Hepatic stellate cell (primary cell): ENCODE results near the gene ABCA2.
"Not testable (repeated sequence)": the region's sequence is repeated elsewhere in the genome, so short reads cannot be mapped to it uniquely, and the experiment has no call there.

Experiments used
- DNase-seq: peaks from one replicate; pipeline ENCODE4 v3.0.0; 2011; ENCODE audit warnings: low spot score

The ABCA2 gene

DNA sequence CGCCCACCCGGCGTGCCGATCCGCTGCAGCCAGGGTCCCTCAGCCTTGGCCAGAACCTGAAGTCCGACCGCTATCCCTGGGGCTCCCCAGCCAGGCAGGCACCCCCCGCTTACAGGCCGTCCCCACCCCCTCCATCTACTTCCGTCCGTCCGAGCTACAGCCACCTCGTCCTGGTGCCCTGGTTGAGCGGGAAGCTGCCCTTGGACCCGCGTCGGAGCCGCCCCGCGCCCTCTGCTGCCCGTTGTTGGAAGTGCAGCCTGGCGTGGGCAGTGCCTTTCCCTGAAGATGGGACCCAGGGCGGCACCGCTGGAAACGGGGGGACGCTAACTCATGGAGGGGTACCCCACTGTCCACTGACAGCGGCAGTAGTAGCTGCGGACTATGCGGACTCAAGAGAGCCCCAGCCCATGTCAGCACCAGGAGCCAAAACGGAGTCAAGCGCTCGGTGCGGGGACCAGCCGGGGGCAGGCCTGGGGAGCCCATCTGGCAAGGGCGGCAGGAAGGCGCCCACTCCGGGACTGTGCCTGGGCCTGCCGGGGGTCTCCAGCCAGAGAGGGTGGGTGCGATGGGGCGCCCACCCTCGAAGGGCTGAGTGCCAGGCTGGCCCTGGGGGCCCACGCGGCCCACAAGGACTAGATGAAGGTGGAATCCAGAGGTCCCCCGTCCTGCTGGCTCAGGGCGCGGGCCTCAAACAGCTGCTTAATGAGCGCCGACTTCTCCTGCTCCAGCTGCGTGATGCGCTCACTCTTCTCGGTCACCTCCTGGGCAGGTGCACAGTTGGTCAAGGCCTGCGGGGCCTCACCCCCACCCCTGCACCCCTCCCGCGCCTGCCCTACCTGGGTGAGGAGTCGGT lies 36.2 kb upstream of the ABCA2 start:
- peak; percentile 68 for DNase-seq

DNA sequence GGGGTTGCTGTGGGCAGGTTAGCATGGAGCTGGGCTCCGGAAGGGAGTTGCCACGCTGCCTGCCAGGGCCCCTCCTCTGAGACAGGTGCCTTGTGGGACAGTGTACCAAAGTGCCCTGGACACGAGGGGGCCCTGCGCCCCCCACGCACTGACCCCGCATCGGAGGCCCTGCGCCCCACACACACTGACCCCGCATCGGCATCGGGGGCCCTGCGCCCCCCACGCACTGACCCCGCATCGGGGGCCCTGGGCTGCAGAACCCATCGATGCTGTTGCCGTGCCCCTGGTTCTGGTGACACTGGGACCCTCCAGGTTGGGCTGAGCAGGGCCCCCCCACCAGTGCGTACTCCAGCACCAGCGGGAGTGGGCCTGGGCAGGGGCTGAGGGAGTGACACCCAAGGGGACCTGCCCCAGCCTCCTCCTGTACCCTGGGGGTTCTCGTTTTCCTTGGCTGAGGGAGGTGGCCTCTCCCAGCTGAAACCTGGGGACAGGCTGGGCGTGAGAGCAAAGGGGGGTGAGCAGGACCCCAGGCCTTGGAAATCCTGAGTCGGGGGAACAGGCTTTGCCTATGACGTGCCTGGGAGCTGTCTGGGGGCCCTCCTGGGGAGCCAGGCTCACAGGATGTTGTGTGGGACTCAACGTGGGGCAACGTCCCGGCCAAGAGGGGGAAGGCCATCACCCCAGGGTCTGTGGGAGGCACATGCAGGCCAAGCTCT lies 35.4 kb upstream of the ABCA2 start:
- no peak for DNase-seq

DNA sequence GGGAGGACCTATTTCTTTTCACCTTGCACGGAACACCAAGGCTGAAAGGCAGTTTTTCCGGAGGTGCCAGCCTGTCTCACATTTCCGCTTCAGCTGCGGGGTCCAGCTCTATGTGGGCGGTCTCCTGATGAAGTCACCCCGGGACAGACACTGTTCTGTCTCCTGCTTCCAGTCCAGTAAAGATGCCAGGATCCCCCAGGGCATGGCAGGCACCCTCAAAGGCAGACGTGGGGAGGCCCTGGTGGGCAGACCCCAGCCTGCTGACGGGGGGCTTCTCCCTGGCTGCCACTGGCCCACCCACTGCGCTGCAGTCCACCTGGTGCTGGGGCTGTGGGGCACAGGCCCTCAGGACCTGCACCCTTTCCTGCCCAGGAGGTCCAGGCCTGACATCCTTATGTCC lies 34.8 kb upstream of the ABCA2 start:
- DNase-seq, result not testable (repeated sequence)

DNA sequence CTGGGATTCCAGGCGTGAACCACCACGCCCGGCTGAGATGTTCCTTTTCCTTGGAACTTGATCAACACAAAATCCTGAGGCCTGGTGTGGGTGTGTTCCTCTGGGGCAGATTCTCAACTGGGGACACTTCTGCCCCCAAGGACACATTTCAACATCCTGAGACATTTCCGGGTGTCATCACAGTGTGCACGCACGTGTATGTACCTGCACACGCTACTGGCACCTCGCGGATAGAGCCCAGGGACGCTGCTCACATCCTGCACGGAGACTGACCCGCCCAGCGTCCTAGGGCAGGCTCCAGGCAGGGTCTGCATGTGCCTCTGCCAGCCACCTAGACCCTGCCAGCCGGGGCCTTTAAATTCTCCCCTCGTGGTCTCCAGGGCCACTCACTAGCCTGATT lies 34.3 kb upstream of the ABCA2 start:
- DNase-seq, result no peak

DNA sequence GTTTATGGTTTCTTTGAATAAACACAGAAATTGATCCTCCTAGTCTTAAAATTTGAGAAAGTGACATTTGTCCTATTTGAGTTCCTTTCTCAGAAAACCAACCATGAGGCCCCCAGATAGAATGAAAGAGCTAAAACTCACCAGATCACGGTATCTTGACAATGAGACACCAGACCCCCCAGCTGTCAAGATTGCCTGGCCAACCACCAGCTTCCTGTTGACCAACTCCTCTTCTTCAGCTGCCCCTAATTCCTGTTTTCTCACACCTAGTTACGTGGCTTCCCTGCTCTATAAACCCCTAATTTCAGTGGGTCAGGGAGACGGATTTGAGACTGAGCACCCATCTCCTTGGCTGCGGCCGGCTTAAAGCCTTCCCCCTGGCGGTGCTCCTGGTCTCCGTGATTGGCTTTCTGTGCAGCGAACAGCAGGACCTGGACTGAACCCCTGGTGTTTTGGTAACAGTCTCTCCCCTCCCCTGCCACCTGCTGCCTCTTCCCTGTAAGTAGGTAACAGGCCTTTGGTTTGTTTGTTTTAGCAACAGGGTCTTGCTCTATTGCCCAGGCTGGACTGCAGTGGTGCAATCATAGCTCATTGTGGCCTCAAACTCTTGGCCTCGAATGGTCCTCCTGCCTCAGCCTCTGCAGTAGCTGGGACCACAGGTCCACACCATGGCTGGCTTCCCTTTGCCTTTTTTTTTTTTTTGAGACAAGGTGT lies 30.6 kb upstream of the ABCA2 start:
- no peak for DNase-seq

DNA sequence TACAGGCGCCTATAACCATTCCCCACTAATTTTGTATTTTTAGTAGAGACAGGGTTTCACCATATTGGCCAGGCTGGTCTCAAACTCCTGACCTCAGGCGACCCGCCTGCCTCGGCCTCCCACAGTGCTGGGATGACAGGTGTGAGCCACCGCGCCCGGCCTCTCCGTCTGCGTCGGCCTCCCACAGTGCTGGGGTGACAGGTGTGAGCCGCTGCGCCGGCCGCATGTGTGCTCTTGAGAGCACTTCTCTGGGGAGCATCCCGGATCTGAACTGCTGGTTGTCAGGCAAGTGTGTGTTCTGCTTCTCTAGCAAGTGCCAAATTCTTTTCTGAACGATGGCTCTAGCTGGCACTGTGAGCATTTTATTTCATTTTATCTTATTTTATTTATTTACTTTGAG lies 29.5 kb upstream of the ABCA2 start:
- DNase-seq, result no peak

DNA sequence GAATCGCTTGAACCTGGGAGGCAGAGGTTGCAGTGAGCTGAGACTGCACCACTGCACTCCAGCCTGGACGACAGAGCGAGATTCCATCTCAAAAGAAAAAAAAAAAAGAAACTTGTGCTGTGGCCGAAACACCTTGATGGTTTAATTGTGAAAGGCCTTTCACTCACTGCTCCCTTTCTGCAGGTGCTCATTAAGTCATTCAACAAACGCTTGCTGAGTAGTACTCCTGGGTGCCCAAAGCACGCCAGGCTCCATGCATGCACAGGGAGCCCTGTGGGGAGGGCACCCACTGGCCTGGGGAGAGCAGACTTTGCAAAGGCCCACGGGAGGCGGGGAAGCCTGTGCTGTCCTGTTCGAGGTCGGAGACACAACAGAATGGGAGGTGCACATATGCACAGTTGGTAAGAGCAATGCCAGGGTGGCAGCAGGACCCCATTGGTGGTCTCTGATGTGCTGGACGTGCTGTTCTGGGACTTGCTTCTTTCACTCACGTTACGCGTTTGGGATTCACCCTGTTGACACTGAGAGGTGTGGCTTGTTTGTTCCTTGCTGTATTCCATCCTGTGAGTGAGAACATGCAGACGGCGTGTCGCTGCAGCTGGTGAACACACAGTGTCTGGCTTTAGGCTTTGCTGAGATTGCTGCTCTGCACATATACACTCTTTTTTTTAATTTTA lies 28.8 kb upstream of the ABCA2 start:
- no peak for DNase-seq

DNA sequence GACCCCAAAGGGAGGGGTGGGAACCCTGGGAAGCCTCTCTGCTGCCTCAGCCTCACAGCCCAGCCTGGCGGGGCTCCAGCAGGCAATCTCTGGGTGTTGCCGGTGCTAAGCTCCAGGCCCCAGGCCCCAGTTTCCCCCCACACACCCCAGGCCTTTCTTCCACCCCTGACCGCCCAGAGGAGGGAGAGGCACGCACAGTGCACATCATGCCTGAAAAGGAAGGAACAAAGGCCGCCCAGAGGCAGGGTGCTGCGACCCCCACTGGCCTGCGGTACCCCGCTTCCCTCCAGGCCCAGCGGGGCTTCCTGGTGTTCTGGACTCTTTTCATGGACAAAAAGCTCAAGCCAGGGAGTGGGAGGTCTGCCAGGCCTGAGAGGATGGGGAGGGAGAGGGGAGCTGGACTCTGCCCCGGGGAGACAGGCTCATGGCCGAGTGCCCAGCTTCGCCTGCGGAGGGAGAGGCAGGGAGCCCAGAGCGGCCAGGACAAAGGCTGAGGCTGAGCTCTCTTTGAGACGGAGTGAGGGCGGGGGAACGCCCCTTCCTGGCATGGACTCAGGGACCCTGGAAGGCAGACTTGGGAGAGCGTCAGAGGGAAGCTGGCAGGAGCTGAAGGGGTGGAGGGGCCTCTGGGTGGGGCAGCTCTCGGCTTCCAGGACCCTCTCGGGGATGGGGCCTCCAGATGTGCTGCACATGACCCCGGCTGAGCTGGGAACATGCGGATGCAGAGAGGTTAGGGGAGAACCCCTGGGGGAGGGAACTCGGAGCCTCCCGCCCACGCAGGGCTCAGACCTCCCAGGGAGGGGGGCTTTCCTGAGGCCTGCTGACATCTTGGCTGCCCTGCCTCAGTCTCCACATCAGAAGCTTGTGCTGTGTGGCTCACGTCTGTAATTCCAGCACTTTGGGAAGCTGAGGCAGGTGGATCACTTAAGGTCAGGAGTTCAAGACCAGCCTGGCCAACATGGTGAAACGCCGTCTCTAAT lies 27.6 kb upstream of the ABCA2 start:
- no peak for DNase-seq

DNA sequence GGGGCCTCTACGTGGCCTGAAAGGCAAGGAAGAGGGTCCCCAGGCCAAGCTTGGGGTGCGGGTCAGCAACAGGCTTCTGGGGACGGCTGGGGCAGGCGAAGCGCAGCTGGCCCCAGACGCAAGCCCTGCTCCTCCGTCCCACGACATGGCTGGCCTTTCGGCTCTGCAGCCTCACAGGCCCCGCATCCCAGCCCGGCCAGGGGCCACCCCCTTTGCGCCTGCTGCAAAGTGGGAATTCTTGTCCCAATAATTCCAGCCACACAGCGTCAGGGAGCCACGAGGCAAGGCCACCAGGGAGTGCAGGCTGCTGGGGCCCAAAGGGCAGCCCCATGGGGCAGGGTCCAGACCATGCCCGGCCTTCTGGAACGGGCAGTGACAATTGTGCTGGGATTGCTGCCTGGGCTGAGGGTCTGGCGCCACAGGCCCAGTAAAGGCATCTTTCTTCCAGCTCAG lies 26.9 kb upstream of the ABCA2 start:
- no peak for DNase-seq

DNA sequence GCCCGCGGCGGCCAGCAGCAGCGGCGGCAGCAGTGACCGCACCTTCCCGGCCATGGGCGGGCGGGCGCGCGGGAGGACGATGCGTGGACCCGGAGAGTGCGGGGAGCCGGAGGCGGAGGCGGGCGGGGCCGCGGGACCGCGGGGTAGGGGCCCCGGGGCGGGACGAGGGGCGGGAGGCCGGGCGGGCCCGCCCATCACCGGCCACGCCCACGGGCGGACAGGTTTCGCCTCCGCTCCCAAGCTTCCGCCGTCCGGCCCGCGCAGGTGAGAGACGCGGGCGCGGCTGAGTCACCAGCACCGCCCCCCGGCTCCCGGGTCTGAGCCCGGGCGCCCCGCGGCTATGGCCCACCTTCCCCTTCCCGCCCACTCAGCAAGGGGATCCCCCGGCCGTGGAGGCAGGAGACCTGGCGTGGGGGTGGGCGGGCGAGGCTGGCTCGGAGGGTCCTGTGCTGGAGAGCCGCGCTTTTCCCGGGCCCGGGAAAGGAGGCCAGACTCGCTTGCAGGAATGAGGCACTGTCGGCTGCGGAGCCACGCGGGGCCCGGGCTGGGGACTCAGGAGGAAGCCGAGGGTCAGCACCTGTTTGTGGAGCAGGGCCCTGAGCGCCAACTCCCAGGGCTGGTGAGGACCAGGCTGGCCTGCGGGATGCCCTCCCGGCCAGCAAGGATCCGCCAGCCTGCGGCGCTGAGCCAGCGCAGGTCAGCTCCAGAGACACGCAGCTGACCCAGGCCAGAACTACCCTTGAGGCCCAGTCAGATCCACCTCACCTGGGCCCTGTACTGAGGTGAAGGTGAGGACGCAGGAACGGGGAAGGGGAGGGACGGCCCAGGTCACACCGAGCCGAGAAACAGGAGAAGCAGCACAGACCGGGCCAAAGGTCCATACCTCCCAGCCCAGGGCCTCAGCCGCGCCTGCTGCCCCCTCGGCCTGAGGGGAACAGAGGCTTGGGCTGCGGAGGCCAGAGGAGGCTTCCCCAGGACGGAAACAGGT lies 26.2 kb upstream of the ABCA2 start, which contains the start of gene ENTPD2:
Gene ENTPD2, minus strand, starts transcription at position 118 of the 988 bp plus-strand sequence. Its CDS starts 64 bp downstream, at position 54.
- DNase-seq, result no peak

DNA sequence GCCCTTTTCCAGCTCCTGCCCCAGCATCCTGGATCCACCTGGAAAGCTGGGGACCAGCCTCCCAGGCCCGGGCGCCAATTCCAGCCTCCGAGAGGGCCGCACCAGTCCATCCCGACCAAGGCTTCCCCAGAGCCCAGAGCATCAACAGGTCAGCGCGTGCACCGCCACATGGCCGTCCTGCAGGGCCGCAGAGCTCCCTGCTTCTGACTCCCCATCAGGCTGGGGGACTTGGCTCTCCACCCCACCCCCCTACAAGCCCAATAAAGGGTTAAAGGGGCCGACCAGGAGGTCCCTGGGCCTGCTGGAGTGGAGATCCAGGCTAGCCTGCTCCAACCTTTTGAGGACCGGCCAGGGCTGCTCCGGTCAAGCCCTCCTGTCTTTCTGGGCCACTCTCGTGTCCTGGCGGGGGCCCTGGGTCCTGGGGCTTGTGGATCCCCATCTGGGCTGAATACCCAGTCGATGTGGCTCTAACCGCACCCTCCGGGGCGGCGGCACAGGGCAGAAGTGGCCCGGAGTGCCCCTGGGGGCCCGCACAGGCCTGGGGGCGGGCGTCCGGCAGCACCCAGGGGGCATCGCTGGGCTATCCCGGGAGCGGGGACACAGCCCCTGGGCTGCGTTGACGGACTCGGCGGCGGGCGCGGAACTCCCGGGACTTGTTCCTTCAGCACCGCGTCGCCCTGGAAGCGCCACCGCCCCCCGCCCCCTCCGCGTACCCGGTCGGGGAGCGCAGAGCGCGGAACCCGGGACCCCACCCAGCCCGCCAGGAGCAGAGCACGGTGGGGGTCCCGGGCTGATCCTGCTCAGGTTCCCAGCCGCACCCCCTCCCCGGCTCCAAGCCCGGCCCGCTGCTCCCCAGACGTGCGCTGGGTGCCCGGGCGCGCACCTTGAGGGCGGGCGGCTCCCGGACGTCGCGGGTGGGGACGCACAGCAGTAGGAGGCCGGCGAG lies 25.2 kb upstream of the ABCA2 start:
- DNase-seq, result no peak

DNA sequence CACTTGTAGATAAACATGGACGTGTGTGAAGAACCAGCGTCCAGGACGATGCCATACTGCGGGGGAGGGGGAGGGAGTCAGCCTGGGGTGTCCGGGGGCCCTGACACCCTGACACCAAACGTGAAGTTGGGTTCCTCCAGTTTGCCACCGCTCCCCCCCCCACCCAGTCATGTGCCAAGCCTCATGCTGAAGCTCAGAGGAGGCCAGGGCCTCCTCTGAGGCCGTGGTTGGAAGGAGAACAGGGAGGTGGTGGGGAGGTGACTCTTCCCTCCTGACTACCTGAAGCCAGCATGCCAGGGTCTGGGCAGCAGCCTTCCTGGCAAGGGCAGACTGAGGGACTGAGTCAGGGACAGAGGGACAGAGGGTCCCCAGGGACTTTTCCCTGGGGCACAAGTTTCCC lies 24.3 kb upstream of the ABCA2 start:
- no peak for DNase-seq

DNA sequence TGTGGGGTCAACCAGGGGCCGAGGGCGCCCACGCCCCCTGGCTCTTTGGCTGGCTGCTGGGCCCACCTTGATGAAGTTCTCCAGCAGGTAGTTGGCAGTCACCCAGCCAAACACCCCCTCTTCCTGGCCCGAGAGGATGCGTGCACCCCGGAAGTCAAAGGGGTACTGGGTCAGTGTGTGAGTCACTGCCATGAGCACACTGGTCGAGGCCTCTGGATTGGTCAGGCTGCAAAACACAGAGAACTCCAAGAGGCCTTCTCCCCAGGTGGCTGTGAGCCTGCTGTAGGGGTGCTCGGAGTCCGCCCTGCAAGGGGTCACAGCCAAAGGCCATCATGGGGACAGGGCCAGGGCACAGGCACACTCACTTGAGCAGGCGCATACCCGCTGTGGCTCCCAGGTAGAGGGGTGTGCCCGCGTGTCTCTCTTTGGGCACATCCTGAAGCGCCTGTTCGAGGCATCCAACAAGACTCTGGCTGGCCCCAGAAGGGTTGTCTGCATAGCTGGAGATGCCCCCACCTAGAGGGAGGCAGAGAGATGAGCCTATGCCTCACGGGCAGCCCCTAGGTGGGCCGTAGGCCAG lies 23.2 kb upstream of the ABCA2 start:
- DNase-seq, result no peak

DNA sequence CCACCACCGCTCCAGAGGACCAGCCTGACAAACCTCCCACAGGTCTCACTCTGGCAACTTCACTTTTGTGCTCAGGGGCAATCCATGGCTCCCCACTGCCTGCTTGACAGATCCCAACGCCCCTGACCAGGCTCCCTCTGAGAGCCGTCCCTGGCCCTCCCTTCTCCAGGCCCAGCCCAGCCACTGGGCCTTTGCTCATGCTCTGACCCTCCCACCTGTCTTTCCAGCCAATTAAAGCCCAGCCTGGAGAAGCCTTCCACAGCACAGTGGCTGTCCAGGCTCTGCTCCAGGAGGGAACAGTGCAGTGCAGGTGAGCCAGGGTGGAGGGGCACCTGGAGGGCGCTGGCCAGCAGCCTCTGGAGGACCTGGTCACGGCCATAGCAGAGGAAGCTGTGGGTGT lies 22.5 kb upstream of the ABCA2 start:
- DNase-seq, result no peak

DNA sequence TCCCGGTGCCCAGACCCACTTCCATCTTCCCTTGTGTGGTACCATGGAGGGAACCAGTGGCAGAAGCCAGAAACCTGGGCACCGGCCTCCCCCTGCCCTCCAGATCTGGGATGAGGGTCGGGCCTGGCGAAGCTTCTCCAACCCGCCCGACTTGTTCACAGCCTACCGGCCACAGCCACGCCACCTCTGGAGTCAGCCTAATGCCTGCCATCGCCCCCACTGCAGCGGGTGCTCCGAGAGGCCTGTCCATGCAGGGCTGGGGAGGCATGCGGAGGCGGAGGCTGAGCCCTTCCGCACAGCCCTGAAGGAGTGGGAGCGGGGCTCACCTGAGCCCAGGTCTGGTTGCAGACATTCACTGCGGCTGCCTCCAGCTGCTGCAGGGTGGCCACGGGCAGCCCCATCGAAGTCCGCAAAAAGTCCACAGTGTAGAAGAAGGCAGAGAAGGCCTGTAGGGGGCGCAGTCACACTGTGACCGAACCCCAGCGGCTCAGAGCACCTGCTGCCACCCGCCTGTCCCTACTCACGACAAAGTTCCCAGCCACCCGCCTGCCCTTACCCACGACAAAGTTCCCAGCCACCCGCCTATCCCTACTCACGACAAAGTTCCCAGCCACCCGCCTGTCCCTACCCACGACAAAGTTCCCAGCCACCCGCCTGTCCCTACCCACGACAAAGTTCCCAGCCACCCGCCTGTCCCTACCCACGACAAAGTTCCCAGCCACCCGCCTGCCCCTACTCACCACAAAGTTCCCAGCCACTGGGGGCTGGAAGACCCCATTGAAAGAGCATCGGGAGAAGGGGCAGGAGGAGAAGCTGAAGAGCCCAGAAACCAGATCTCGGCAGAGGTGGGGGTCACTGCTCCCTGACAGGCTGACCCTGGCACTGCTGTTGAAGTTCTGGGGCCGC lies 21.8 kb upstream of the ABCA2 start:
- no peak for DNase-seq

DNA sequence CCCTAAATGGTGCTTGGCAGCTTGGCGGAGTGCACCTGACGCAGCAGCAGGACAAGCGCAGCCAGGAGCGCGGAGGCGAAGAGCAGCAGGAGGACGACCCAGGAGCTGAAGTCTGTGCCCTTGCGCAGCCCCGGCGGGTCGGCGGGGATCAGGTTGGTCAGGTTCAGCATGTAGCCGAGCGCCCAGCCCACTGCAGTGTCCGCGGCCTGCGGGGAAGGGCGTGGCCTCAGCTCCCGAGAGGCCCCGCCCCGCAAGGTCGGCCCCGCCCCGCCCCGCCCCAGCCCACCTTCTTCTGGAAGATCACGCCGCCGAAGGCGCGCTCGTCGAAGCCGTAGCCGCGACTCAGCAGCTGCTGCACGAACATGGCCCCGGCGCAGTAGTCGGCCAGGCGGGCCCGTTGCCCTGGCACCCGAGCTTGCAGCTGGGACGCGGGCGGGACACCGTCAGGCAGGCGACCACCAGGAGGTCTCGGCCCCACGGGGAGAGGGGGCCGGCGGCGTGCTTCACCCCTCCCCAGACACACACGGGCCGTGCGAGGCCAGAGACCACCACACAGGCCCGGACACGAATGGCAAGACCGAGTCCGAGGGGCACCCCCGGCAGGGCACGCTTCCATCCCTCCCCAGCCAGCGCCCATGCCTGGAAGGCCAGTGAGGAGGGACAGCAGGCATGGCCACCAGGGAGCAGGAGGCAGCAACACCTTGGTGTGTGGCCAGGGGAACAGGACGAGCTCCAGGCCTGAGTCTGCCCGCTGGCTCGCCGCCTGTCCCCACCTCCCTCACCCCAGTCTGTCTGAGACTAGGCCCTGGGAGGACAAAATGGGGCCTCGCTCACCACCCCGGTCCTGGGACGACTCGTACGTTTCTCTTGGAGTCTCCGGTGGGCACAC lies 20.9 kb upstream of the ABCA2 start:
- DNase-seq, result no peak
